HG03280 (cell line): ENCODE data around the gene AGBL1.
"Not testable (repeated sequence)": the region's sequence is repeated elsewhere in the genome, so short reads cannot be mapped to it uniquely, and the experiment has no call there.

Experiments
- ATAC-seq: cut with Tn5 transposase; IDR thresholded peaks from one replicate; pipeline ENCODE4 v1.9.1; 2021; ENCODE audit warnings: mild to moderate bottlenecking, moderate library complexity; ENCODE audit not compliant: unreplicated experiment

Gene AGBL1

DNA sequence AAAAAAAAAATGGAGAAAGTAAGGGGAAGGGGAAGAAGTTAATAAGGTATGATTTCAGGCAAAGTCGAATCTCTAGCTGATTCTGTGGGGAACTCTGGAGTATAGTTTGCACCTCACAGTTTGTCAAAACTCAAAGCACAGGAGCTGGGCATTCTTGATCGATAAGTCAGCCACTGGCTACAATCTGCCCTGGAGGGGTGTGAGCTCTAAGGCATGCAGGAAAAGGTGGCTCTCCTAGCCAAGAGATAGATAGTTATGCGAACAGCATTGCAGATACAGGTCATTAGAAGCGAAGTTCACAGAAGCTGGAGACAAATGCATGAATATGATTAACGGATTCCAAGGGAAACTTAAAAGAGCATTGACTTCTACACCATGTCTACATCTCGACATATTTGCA lies 952.6 kb downstream of the AGBL1 start:
- no peak for ATAC-seq

GRCh38 chr15:87033056-87033455 lies 953.4 kb downstream of the AGBL1 start:
- ATAC-seq = no peak

- ATAC-seq = no peak
Measured at GRCh38 chr15:87034886-87035285, 955.2 kb downstream of the AGBL1 start.

DNA sequence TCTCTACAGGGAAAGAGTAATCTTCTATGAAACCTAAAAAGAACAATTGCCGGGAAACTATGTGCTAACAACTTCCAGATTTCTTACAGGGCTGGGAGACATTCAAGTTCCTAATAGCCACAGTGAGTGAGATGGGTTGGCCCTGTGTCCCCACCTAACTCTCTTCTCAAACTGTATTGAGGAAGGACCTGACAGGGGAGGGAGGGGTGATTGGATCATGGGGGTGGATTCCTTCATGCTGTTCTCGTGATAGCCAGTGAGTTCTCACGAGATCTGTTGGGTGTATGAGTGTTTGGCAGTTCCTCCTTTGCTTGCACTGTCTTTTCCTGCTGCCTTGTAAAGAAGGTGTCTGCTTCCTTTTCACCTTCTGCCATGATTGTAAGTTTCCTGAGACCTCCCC lies 958.7 kb downstream of the AGBL1 start:
- no peak for ATAC-seq

GRCh38 chr15:87042619-87043018 lies 962.9 kb downstream of the AGBL1 start:
- not testable (repeated sequence) for ATAC-seq

- ATAC-seq = no peak
Measured at GRCh38 chr15:87045746-87046145, 966.1 kb downstream of the AGBL1 start.

DNA sequence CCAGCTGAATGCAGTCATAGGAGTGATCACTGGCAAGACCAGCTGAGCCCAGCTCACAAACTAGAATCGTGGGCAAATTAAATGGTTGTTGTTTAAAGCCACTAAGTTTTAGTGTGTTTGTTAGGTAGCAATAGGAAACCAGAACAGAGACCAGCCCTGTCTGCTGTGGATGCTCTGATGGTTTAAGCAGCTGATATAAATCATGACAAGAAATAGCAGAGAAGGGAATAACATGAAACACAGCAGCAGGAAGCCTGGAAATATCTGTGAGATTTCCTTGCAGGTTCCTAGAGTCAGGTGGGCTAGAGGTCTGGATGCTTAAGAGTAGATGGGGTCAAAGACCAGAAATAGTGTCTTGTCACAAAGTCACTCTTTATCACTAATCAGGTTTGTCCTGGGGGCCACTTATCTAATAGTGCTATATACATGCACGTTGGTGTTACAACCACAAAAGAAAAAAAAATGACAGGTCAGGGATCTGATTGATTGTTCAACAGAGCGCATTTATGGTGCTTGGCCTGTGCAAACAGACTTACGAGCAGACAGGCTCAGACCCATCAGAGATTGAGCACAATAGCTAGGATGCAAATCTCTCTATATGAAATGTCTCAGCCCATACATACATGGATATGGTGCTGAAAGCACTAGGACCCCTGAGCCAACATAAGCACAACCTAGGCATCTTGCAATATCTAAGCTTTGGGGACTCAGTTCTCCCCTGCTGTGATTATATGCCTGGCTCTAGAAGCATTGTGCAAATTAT lies 967.7 kb downstream of the AGBL1 start:
- ATAC-seq = no peak
